Neuronal stem cell (in vitro differentiated cells): Measurements from ENCODE around the gene EYS.

ENCODE experiments used
- DNase-seq: peaks from one replicate; pipeline ENCODE4 v3.0.0-alpha.2; 2013; ENCODE audit warnings: low spot score
- H2AFZ ChIP-seq: one replicate; pipeline ENCODE4 v1.6.1; 2013; ENCODE audit warnings: mild to moderate bottlenecking, low read length, inconsistent platforms
- H2AK5ac ChIP-seq: 2 replicates; pipeline ENCODE4 v1.6.1; 2013; ENCODE audit warnings: low read depth, mild to moderate bottlenecking, inconsistent platforms, low read length, moderate library complexity, mixed read lengths
- H2BK120ac ChIP-seq: 2 replicates; pipeline ENCODE4 v1.6.1; 2013; ENCODE audit warnings: low read depth, mild to moderate bottlenecking, inconsistent platforms, low read length, moderate library complexity, mixed read lengths
- H2BK12ac ChIP-seq: one replicate; pipeline ENCODE4 v1.6.1; 2013; ENCODE audit warnings: low read length, inconsistent platforms
- H2BK15ac ChIP-seq: 2 replicates; pipeline ENCODE4 v1.6.1; 2013; ENCODE audit warnings: mild to moderate bottlenecking, low read length, inconsistent platforms, mixed read lengths
- H2BK5ac ChIP-seq: one replicate; pipeline ENCODE4 v1.6.1; 2013; ENCODE audit warnings: inconsistent platforms, mild to moderate bottlenecking, low read length, moderate library complexity
- H3K14ac ChIP-seq: one replicate; pipeline ENCODE4 v1.6.1; 2013; ENCODE audit warnings: low read length, inconsistent platforms
- H3K18ac ChIP-seq: 2 replicates; pipeline ENCODE4 v1.6.1; 2013; ENCODE audit warnings: low read length, inconsistent platforms
- H3K23ac ChIP-seq: 2 replicates; pipeline ENCODE4 v1.6.1; 2013; ENCODE audit warnings: low read depth, mild to moderate bottlenecking, mixed read lengths, low read length, inconsistent platforms; ENCODE audit not compliant: poor library complexity
- H3K27ac ChIP-seq: replicated peaks from 3 replicates; pipeline ENCODE4 v1.5.1; 2013; ENCODE audit warnings: low read length, inconsistent platforms
- H3K27me3 ChIP-seq, 3 experiments: 2 replicates each; pipeline ENCODE4 v1.6.1; 2013; ENCODE audit warnings: low read length in 3 of 3, mild to moderate bottlenecking in 2 of 3, inconsistent platforms in 1 of 3, low read depth in 1 of 3, mixed read lengths in 1 of 3, moderate library complexity in 1 of 3; ENCODE audit not compliant: control insufficient read depth in 3 of 3, insufficient read depth in 3 of 3
- H3K36me3 ChIP-seq, 2 donors: replicated peaks in 1 of 2; 2 replicates each; pipeline ENCODE4 v1.6.1; 2013; ENCODE audit warnings: low read length in 2 of 2; ENCODE audit not compliant: control insufficient read depth in 2 of 2, insufficient read depth in 2 of 2
- H3K4ac ChIP-seq: 2 replicates; pipeline ENCODE4 v1.6.1; 2013; ENCODE audit warnings: inconsistent platforms, mild to moderate bottlenecking, low read length, moderate library complexity
- H3K4me1 ChIP-seq, 2 donors: 1 replicate in 1 of 2; 2 replicates in 1 of 2; pipeline ENCODE4 v1.6.1; 2013; ENCODE audit warnings: low read length in 2 of 2, low read depth in 1 of 2; ENCODE audit not compliant: control insufficient read depth in 2 of 2, insufficient read depth in 1 of 2
- H3K4me2 ChIP-seq: one replicate; pipeline ENCODE4 v1.6.1; 2013; ENCODE audit warnings: mild to moderate bottlenecking, low read length, inconsistent platforms; ENCODE audit not compliant: insufficient read depth, poor library complexity, severe bottlenecking
- H3K4me3 ChIP-seq, 2 donors: 2 replicates each; pipeline ENCODE4 v1.5.1; 2013; ENCODE audit warnings: low read length in 2 of 2, mild to moderate bottlenecking in 2 of 2, inconsistent platforms in 1 of 2, moderate library complexity in 1 of 2
- H3K79me1 ChIP-seq: one replicate; pipeline ENCODE4 v1.6.1; 2013; ENCODE audit warnings: low read depth, mild to moderate bottlenecking, inconsistent platforms, low read length, moderate library complexity
- H3K9ac ChIP-seq: one replicate; pipeline ENCODE4 v1.6.1; 2013; ENCODE audit warnings: mild to moderate bottlenecking, low read depth, low read length, inconsistent platforms; ENCODE audit not compliant: poor library complexity
- H3K9me3 ChIP-seq, 2 donors: replicated peaks in 1 of 2; 2 replicates each; pipeline versions ENCODE3 to v1.6.1; 2013; ENCODE audit warnings: low read length in 2 of 2, mild to moderate bottlenecking in 2 of 2, inconsistent platforms in 1 of 2, low read depth in 1 of 2, mixed read lengths in 1 of 2, moderate library complexity in 1 of 2; ENCODE audit not compliant: control insufficient read depth in 2 of 2, insufficient read depth in 1 of 2
- H4K8ac ChIP-seq: one replicate; pipeline ENCODE4 v1.6.1; 2013; ENCODE audit warnings: low read depth, mild to moderate bottlenecking, inconsistent platforms, low read length, moderate library complexity
- H4K91ac ChIP-seq: one replicate; pipeline ENCODE4 v1.6.1; 2013; ENCODE audit warnings: low read length, low read depth, mild to moderate bottlenecking, inconsistent platforms; ENCODE audit not compliant: poor library complexity
- WGBS, 2 donors: extraction: QIAGEN DNeasy Blood & Tissue Kit; methylation state at CpG; one replicate each; pipeline ENCODE4 v1.1.7; 2013; ENCODE audit warnings: missing lambda C conversion rate in 2 of 2, mixed read lengths in 1 of 2; ENCODE audit not compliant: insufficient read length in 2 of 2, insufficient replicate concordance in 1 of 2; ENCODE audit errors: extremely low coverage in 2 of 2; 5-methylcytosine and 5-hydroxymethylcytosine counted together

The EYS gene

DNA sequence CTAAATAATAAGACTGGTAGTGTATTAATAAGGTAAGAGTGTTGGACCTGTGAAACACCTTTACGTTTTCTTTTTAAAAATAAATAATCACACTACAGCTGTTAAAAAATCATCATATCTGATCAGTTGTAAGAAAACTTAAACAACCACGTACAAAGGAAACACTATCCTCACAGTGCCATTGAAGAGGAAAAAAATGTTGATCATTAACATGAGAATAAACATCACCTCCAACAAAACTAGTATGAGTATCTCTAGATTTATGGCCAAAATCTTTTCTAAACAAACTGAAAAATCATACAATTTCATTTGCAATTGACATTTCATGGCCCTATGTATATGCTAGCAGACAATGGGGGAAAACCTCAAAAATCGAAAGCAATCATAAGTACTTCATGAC is 590 bp downstream of the EYS start:
- peak overlapping the region; percentile 45 for H2AFZ ChIP-seq
- no peaks in the 10 kb centered on the region for H3K9me3 ChIP-seq
- H3K4ac ChIP-seq = no peak overlapping the region
- H3K23ac ChIP-seq = no peak overlapping the region
- no peaks in the 10 kb centered on the region for H3K36me3 ChIP-seq
- WGBS, 2 donors = no CpG with 5 or more reads among the region's 3 CpGs
- no peak overlapping the region for H2BK120ac ChIP-seq
- no peak overlapping the region for H3K27ac ChIP-seq
- no peak overlapping the region for H3K4me3 ChIP-seq
- DNase-seq = no peak
- H3K4me2 ChIP-seq = no peak overlapping the region
- H2BK15ac ChIP-seq = no peak overlapping the region
- peaks cover 0 to 13% of the 10 kb centered on the region in 2 donors for H3K4me1 ChIP-seq
- no peak overlapping the region for H4K8ac ChIP-seq
- H3K18ac ChIP-seq = no peak overlapping the region
- no peak overlapping the region for H2BK12ac ChIP-seq
- H2BK5ac ChIP-seq = no peak overlapping the region
- H3K14ac ChIP-seq = no peak overlapping the region
- no peaks in the 10 kb centered on the region for H3K79me1 ChIP-seq
- H3K9ac ChIP-seq = no peak overlapping the region
- H2AK5ac ChIP-seq = no peak overlapping the region
- H3K27me3 ChIP-seq = no peaks in the 10 kb centered on the region
- H4K91ac ChIP-seq = no peak overlapping the region

DNA sequence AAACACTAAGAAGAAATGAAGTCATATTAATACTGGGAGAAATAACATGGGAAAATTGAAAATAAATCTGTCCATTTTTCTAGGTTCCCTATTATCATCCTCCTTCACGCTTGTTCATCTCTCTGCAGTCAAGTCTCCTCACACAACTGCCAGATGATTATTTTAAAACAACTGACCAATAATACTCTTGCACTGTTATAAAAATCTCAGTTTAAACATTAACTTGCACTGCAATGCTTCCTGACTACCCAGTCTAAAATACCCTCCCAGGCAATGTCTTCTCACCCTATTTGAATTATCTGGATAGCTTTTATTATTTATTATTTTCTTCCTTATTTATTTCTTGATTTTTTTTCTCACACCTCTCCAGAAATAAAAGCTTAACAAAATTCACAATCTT is 5.7 kb downstream of the EYS start:
- Histone ChIP-seq H4K91ac (no peak overlapping the region), H3K79me1 (no peaks in the 10 kb centered on the region), H3K23ac (no peak overlapping the region), H2BK5ac (no peak overlapping the region), H3K4me2 (no peak overlapping the region), H2BK120ac (no peak overlapping the region), H2AFZ (no peak overlapping the region), H3K27me3 (no peaks in the 10 kb centered on the region), H2BK12ac (no peak overlapping the region), H3K4ac (no peak overlapping the region), H3K9ac (no peak overlapping the region), H3K4me3 (no peak overlapping the region), H2AK5ac (no peak overlapping the region), H3K27ac (no peak overlapping the region), H2BK15ac (no peak overlapping the region), H3K36me3 (no peaks in the 10 kb centered on the region), H3K4me1 (peaks cover 0 to 2% of the 10 kb centered on the region in 2 donors), H3K9me3 (no peaks in the 10 kb centered on the region), H4K8ac (no peak overlapping the region), H3K14ac (no peak overlapping the region), H3K18ac (no peak overlapping the region)
- WGBS, 2 donors = no CpG with 5 or more reads among the region's 1 CpG
- DNase-seq = no peak

DNA sequence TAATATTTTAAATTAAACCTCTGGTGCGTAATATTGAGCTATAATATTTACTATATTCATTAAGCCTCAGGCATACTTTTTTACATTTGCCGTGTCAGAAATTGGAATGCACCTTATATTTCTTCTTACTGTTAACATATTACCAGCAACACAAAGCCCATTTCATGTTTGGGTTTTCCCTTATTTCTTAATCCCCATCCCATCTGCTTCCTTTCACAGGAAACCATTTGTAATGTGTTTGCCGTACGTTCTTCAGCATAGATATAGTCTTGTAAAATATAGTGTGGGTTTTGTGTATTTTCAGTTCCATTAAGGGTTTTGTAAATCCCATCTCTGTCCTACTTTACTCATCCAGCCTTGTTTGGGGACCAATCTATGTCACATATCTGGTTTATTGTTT is 6.5 kb downstream of the EYS start:
- DNase-seq = no peak
- Histone ChIP-seq H3K18ac (no peak overlapping the region), H4K91ac (no peak overlapping the region), H3K79me1 (no peaks in the 10 kb centered on the region), H3K36me3 (no peaks in the 10 kb centered on the region), H3K9me3 (no peaks in the 10 kb centered on the region), H3K4me3 (no peak overlapping the region), H3K27me3 (no peaks in the 10 kb centered on the region), H3K23ac (no peak overlapping the region), H3K4me1 (peaks cover 0 to 2% of the 10 kb centered on the region in 2 donors), H3K14ac (no peak overlapping the region), H3K4ac (no peak overlapping the region), H2BK15ac (no peak overlapping the region), H2AK5ac (no peak overlapping the region), H3K4me2 (no peak overlapping the region), H2BK120ac (no peak overlapping the region), H2BK5ac (no peak overlapping the region), H4K8ac (no peak overlapping the region), H2AFZ (no peak overlapping the region), H3K9ac (no peak overlapping the region), H3K27ac (no peak overlapping the region), H2BK12ac (no peak overlapping the region)
- no CpG with 5 or more reads among the region's 4 CpGs for WGBS, 2 donors

DNA sequence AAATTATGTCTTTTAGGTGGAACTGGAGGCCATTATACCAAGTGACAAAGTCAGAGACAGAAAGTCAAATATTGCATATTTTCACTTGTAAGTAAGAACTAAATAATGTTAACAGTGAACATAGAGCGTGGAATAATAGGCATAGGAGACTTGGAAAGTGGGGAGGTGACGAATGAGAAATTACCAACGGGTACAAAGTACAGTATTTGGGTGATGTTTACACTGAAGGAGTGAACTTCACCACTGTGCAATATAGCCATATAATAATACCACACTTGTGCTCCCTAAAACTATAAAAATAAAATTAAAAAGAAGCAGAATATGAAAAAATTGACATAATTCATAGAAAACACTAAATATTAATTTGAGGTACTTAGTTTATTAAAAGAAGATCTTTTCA is 14.9 kb downstream of the EYS start:
- no peak overlapping the region for H3K4me3 ChIP-seq
- no peak overlapping the region for H2AK5ac ChIP-seq
- H3K36me3 ChIP-seq = no peaks in the 10 kb centered on the region
- H3K9ac ChIP-seq = no peak overlapping the region
- H4K8ac ChIP-seq = no peak overlapping the region
- H2BK5ac ChIP-seq = no peak overlapping the region
- no peak overlapping the region for H2BK120ac ChIP-seq
- no peak overlapping the region for H3K27ac ChIP-seq
- no peak overlapping the region for H3K14ac ChIP-seq
- no peaks in the 10 kb centered on the region for H3K4me1 ChIP-seq
- no peaks in the 10 kb centered on the region for H3K9me3 ChIP-seq
- H2AFZ ChIP-seq = no peak overlapping the region
- no peak overlapping the region for H3K4ac ChIP-seq
- H2BK15ac ChIP-seq = no peak overlapping the region
- no CpG with 5 or more reads among the region's 3 CpGs for WGBS, 2 donors
- H4K91ac ChIP-seq = no peak overlapping the region
- H3K27me3 ChIP-seq = no peaks in the 10 kb centered on the region
- H3K79me1 ChIP-seq = no peaks in the 10 kb centered on the region
- no peak overlapping the region for H3K18ac ChIP-seq
- no peak overlapping the region for H3K23ac ChIP-seq
- no peak for DNase-seq
- no peak overlapping the region for H3K4me2 ChIP-seq
- no peak overlapping the region for H2BK12ac ChIP-seq
